Hematopoietic multipotent progenitor cell (in vitro differentiated cells): ENCODE results near the gene VDR. TPM values are rescaled to one million over a fixed set of nuclear protein-coding genes. Genes with fewer than 3 reads are reported as not detected.

Experiments
- DNase-seq, 3 donors: peaks; one replicate each; pipeline ENCODE4 v3.0.0-alpha.2; 2011 to 2015; ENCODE audit warnings: low read depth in 2 of 3, low spot score in 2 of 3
- total RNA-seq: library from RNA; depleted of rRNA; stranded (reverse); fragments of >200 nt; gene quantifications from one replicate; pipeline ENCODE4 v1.2.3, GENCODE V29; 2012

VDR gene
- total RNA-seq, 1 donor, result 1.1 TPM

DNA sequence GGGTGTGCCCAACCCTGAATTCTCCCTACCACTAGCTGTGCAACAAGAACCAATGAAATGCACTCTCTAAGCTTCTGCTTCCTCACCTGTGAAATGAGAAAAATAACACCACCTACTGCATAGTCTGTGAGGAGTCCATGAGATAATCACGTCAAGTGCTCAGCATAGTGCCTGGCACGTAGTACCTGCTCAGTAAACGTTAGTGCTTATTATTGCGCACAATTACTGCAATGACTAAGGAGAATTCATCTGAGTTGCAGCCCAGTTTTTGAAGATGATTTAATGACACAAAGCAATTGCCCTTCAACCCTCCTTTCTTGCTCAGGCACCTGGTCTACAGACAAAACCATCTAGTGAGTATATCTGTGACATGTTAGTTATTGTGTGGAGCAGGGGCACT, 8.8 kb downstream of the VDR start:
- no peak for DNase-seq

DNA sequence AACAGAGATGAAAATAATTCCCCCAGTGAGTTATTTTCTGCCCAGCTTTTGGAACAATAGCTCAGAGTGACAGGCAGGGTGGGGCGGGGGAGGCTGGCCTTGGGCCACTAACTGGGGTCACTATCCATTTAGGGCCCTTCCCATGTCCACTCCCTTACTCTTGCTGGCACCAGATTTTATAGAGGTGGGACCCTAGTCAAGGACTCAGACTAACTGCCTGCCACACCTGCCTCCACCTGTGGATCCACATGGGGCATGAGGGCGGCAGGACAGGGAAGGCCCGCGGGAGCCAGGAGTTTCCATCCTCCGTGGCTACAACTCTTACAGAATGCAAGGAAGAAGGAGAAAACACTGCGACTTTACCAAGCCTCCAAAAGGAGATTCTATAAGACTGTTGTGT, 10.1 kb downstream of the VDR start:
- DNase-seq, result no peak

DNA sequence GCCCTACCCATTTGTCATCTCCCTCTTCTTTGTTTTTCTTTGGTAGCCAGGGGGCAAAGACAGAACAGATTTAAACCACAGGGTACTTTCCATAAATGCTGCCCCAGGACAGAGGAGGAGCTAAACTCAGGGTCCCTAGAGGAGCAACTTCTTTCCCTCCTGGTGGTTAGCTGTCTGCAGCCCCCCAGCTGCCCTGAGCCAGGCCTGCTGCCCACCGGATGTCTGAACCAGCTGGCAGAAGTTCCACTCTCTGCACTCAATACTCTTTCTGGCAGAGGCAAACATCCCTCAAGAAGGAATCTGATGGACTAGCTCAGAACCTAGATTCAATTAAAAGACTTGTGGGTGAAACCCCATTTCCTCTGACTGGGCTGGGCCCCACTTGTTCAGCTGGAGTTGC, 10.7 kb downstream of the VDR start:
- DNase-seq, result no peak

DNA sequence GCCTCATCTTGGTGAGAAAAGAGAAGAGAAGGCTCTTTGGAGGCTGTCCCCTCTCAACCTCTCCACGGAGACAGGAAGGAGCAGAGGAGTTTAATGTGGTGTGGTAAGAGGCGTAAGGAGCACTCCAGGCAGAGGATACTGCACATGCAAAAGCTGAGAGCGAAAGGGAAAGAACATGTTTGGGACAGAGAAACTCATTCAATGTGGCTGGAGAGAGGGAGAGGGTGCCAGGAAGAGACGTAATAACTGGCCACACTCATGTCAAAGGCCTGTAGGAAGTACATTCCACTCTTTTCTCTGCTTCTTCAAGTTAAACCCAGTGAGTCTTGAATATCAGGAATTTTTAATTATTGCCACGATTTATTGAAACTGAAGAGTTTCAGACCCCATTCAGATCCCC, 12.0 kb downstream of the VDR start:
- no peak for DNase-seq

DNA sequence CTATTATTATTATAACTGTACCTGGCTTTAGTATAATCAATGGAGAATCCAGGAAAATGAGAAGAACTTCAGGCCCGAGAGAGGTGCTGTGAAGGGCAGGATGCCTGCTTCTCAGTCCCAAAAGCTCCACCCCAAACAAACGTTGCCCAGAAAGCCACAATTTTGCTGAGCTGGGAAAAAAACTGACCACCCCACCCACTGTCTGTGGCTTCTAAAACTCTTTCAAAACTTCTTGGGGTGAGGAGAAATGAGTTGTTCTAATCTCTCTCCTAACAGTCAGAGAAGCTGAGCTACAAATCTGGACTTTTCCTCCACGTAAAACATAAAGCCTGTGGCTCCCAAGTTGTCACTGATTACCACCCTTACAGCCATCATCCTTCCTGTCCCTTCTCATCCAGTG, 13.4 kb downstream of the VDR start:
- no peak for DNase-seq

DNA sequence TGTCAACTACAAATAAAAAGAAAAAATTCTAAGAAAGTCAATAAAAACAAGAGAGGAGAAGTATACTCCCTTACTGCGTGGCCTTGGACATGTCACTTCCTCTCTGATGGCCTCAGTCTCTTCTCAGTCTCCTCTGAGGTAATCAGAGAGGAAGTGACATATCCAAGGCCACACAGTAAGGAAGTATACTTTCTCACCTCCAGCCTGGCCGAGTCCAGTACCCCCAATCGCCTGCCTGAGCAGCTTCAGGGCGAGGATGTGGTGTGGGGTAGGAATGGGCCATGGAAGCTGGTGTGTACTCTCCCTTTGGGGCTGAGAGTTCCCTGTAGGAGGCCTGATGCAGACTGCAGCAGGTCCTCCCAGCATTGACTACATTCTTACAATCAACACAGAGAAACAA, 15.8 kb downstream of the VDR start:
- no peak for DNase-seq

DNA sequence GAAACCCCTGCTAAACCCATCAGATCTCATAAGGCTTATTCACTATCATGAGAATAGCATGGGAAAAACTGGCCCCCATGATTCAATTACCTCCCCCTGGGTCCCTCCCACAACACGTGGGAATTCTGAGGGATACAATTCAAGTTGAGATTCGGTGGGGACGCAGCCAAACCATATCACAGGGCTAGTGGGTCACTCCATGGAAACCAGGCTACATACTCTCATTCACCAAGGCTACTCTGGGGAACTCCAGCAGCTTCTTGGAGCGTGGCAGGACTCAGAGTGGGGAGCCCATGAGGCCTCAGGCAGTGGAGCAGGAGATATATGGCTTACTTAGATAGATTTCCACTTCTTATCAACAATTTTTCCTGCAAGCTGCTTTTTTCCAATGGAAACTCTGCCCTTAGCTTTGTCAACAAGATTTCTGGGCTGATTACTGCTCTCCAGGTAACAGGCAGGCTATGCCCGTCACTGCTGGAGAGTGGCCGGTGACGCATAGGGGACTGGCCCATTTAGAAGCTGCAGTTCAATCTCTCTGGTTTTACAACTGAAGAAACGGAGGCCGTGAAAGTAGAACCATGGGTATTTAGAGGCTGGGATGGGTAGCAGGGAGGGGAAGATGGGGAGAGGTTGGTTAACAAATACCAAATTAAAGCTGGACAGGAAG, 16.5 kb downstream of the VDR start:
- no peak for DNase-seq

DNA sequence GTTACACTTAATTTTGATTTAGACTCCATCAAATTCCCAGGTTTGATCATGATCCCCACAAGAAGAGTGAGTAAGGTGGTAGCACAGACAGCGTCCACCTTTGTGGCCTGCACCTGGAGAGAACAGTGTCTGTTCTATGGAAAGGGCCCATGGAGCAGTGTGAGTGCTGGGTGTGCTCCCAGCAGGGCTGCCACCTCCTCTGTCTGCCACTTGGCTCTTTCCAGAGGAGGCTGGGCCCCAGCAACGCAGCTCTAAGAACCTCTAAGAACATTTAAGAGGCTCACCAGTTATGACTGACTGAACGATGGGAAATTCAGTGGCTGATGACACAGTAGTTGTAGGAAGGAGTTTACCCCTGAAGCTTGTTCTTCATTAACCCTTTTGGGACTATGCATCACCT, 17.3 kb downstream of the VDR start:
- DNase-seq, result no peak

DNA sequence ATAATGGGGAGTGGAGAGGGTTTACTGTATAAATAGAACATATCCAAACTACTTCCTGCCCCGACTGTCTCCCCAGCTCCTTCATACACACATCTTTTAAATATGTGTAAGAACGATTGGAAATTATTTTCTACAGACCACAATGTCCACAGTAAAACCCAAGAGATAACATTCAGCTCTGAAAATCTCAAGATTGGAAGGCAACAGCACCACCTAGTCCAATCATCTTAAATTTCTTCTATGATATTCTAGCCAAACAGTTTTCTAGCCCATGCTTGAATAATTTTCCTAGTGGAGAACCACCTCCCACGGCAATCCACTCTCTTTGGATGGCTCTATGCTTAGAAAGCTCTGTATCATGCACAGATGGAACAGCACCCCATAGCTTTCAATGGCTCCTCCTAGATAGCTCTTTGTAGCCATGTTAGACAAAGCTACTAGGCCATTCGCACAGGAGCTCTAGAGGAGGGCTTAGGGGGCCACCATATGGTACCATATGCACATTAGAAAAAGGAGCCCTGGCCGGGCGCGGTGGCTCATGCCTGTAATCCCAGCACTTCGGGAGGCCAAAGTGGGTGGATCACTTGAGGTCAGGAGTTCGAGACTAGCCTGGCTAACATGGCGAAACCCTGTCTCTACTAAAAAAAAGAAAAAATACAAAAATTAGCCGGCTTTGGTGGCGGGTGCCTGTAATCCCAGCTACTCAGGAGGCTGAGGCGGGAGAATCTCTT, 18.1 kb downstream of the VDR start:
- no peak for DNase-seq

DNA sequence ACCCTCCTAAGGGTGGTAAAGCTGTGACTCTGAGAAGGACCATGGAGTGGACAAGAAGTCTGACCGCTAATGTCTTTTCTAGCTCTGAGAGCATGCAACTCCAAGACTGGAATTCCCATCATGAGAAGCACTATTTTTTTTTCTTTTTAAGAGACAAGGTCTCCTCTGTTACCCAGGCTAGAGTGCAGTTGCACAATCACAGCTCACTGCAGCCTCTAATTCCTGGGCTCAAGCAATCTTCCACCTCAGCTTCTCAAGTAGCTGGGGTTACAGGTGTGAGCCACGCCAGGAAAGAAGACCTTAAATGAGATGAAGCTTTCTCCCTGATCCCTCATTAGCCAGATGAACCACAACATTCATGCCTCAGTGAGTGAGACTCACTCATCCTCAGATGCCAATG, 19.2 kb downstream of the VDR start:
- DNase-seq, result no peak

DNA sequence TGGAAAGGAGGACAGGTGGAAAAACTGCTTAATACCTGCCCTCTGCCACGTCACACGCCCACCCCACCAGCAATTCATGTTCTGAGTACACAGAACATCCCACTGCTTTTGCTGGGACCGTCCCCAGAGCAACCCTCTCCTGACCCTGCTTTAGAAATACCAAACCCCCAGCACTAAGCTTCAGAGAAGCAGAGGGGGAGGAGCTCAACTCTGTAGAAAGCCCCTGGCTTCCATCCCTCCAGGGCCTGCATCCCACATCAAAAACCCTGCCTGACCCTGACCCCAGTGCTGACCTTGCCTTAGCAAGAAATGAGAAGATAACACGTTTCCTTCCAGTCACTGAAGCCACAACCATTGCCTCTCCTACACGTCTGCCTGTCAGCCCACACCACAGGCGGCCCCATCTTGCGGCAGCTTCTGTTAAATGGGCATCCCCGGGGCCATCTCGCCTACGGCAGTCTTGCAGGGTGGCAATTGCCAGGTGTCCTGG, 19.7 kb downstream of the VDR start:
- DNase-seq, result no peak

DNA sequence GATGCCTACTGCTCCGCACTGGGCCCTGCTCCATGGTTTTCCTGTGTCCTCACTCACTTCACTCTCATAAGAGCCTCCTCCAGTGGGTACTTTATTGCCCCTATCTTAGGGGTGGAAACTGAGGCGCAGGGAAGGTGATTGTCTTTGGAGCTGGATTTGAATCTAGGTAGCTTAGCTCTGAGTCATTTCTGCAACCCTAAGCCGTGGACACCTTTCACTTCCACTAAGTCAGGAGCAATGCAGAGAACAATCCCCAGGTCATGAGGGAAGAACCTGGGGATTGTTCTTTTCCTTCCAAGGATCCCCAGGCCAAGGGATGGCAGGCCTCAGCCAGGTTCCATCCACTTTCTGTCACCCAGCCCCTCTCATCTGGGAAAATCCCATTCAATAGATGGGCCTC, 20.3 kb downstream of the VDR start:
- DNase-seq, result no peak

DNA sequence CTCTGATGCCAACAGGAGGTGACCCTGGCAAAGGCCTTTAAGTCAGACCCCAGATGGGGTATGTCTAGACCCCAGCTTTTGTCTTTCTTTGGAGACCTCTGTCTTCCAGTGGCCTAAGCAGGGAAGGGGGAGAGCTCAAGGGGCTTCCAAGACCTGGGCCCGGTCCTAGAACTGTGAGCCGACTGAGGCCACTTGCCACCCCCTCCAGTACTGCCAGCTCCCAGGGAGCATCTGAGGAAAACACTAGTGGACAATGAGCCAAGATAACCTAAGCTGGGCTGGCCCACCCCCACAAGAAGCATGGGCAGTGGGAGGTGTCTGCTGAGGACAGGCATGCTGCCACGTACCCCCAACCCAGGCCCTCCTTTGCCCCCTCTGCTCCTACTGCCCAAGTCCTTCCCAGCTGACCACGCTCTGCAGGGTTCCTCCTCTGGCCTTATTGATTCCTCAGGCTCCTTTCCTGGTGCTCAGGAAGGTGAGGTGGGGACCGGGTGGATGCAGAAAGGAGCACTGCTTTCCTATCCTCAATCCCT, 21.1 kb downstream of the VDR start:
- DNase-seq, result no peak

DNA sequence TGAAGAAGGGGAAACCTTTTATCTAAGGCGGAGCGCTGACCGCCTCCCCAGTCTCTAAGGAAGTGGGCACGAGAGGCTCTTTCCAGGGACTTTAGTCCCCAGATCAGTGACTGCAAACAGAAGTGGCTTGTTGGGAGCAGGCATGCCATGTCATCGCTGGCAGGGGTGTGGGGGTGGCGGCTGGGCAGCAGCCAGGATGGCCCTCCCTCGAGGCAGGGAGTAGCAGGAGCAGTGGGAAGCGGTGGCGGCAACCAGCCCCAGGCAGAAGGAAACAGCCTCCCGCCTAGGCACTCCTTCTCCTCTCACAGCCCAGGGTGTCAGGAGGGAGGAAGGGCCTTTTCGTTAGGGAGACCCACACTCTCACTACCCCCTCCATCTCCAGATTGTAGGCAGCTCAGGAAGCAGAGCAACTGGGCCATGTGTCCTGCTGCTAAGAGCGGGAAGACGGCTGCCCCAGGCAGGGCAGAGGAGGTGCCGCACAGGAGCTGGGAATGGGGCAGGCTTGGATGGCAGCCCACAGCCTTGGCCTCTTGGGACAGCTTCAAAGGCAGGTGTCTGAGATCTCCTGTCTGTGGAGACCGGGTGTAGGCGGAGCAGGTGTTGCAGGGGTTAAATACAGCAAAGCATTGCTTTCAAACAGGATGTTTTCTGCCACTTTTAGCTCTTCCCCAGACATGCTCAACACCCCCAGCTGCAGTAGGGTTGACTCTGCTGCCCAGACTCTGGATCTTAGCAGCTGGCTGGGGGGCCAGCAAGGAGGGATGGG, 21.8 kb downstream of the VDR start:
- peak in 1 of 3 donors; percentile 42 for DNase-seq

DNA sequence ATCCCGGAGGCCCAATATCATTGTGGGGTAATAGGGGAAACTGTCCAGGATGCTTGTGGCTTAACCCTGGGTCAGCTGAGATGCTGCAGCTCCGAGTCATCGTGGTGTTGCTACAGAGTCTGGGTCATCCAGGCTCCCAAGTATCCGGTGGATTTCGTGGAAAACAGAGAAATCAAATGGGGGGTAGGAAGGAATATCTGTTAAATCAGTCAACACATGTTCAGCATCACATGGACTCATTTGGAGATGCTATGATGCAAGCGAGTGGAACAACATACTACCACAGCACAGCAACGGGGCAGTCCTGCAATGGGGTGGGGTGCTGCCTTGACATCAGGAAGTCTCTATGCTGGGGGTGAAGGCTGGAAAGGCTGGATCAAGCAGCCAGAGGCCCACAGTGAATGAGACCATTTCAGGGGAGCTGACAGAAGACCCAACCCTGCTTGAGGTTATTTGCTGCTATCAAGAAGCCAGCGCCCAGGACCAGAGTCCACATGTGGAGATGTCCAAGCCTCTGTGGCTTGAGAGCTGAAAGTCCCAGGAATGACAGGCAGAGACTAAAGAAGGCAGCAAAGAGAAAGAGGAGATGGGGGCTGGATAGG, 22.9 kb downstream of the VDR start:
- no peak for DNase-seq

DNA sequence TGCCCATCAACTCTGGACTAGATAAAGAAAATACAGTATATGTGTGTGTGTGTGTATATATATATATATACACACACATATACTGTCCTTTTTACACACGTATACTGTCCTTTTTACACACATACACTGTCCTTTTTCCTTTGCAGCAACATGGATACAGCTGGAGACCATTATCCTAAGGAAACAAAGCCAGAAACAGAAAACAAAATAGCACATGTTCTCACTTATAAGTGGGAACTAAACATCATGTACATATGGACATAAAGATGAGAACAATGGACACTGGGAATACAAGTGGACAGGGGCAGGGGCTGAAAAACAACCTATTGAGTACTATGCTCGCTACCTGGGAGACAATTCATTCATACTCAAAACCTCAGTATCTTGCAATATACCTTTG, 23.7 kb downstream of the VDR start:
- DNase-seq, result no peak

DNA sequence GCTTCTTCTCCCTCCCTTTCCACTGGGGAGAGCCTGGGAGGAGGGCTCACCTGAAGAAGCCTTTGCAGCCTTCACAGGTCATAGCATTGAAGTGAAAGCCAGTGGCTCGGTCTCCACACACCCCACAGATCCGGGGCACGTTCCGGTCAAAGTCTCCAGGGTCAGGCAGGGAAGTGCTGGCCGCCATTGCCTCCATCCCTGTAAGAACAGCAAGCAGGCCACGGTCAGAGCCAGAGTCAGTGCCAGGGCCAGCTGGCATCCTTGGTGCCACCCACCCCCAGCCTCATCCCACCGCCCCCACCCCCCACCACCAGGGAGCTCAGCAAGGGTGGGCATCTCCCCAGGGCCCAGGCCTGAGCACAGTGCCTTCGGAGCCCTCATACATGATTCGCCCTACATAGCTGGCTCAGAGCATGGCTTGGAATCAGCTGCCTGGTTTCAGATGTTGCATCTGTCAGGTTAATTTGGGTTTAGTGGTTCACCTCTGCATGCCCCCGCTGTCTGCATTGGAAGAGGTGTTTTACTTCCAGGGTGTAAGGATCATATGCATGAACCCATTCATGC, 25.8 kb downstream of the VDR start:
- no peak for DNase-seq

DNA sequence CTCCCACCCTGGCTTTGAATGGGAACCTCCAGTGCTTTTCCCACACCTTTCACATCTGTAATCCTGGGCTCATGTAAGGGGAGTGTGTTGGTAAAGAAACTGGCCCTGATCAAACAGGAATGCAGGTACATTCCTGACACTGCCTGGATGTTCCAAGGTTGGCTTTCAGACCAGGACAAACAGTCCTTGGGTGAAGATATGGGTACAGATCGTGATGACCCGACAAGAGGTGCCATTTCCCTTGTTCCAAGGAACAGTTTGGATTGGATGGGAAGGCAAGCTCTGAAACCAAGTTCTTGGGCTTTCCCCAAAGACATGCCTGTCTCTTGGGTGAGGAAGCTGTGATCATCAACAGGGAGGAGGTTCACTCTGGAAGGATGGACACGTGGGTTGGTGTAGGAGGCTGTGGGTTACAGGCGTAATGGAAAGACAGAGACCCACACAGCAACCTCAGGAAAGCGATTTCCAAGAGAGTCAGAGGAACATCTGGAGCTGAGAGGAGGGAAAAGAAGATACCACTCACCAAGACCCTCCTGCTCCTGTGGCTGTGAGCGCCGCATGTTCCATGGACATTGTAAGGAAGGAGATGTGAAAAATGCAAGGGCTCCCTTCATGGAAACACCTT, 26.4 kb downstream of the VDR start:
- DNase-seq, result no peak

DNA sequence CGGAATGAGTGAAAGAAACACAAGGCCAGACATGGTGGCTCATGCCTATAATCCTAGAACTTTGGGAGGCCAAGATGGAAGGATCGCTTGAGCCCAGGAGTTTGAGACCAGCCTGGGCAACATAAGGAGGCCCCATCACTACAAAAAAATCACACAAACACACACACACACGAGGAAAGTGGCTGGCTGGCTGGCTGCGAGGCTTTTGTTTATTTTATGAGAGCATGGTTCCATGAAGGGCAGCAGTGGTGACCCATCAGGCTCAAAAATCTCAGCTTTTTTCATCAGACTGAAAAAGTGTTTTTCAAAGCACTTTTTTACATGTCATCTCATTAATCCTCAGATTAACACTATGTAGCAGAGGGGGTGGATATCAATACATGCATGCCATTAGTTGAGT, 27.7 kb downstream of the VDR start:
- DNase-seq, result no peak

DNA sequence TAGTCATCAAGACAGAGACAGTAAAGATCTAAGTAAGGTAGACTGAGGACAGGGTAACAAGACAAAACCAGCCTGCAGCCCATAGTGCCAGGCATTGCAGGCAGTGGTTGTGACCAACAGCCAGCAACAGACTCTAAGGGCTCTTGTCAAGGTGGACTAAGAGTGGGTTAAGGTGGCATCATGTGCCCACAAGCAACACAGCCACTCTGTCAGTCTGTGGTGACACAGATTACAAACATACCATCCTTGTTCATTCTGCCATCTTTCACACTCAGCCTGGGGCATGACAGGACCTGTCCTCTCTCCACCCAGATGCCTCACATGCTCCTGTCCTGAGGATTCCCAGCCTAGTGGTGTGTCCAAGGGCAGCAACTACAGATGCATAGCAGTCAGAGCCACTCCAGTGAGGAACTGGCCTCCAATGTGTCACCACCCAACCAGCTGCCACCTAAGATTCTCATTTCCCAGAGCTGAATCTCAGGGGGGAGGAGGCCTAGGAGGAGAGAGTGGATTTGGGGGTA, 28.3 kb downstream of the VDR start:
- no peak for DNase-seq
